Measurements from ENCODE around the gene KIAA0753.
A peak's percentile ranks its signal among the peaks of the same experiment; 100 is the strongest.

Gene KIAA0753

GRCh38 chr17:6640536-6641246 is at the start of gene KIAA0753, which contains the start of gene TXNDC17:
Gene KIAA0753 (minus strand): TSS chr17:6640711. CDS start chr17:6635103, 5,608 bp downstream.
Gene TXNDC17 (plus strand): TSS chr17:6641060. CDS start chr17:6641083, 23 bp downstream.
- DNase-seq: peak; percentile 94

- no peak for DNase-seq
Observed at GRCh38 chr17:6688944-6689343, 48.4 kb upstream of the KIAA0753 start.

GRCh38 chr17:6686026-6686425 is 45.5 kb upstream of the KIAA0753 start:
- DNase-seq: no peak

GRCh38 chr17:6684881-6685767 is 44.6 kb upstream of the KIAA0753 start:
- DNase-seq: no peak

GRCh38 chr17:6684460-6684783 is 43.9 kb upstream of the KIAA0753 start:
- DNase-seq: no peak

- no peak for DNase-seq
Observed at GRCh38 chr17:6683730-6684459, 43.4 kb upstream of the KIAA0753 start.

GRCh38 chr17:6683081-6683684 is 42.7 kb upstream of the KIAA0753 start:
- no peak for DNase-seq

GRCh38 chr17:6682339-6682738 is 41.8 kb upstream of the KIAA0753 start:
- DNase-seq: no peak

- DNase-seq: no peak
Observed at GRCh38 chr17:6681671-6682070, 41.2 kb upstream of the KIAA0753 start.

- DNase-seq: no peak
Observed at GRCh38 chr17:6681176-6681575, 40.7 kb upstream of the KIAA0753 start.

- no peak for DNase-seq
Observed at GRCh38 chr17:6679241-6679640, 38.7 kb upstream of the KIAA0753 start.

GRCh38 chr17:6677946-6678345 is 37.4 kb upstream of the KIAA0753 start:
- no peak for DNase-seq

GRCh38 chr17:6677158-6677831 is 36.8 kb upstream of the KIAA0753 start:
- DNase-seq: peak; percentile 13

- DNase-seq: no peak
Observed at GRCh38 chr17:6676802-6677157, 36.3 kb upstream of the KIAA0753 start.

GRCh38 chr17:6675201-6675825 is 34.8 kb upstream of the KIAA0753 start:
- DNase-seq: no peak

- DNase-seq: no peak
Observed at GRCh38 chr17:6674586-6674985, 34.1 kb upstream of the KIAA0753 start.

GRCh38 chr17:6671431-6671830 is 30.9 kb upstream of the KIAA0753 start:
- no peak for DNase-seq

GRCh38 chr17:6670999-6671398 is 30.5 kb upstream of the KIAA0753 start:
- no peak for DNase-seq

GRCh38 chr17:6670571-6670970 is 30.1 kb upstream of the KIAA0753 start:
- no peak for DNase-seq

GRCh38 chr17:6669479-6670212 is 29.1 kb upstream of the KIAA0753 start:
- no peak for DNase-seq

GRCh38 chr17:6668727-6669425 is 28.4 kb upstream of the KIAA0753 start:
- no peak for DNase-seq

All from stimulated activated CD4-positive, alpha-beta T cell treated with anti-CD3 and anti-CD28 coated beads, Interleukin-1b, Interleukin-23, amount 100 ng/mL, for 48 hours (primary cell).